Measurements from ENCODE around the gene MUC13. TPM values are rescaled to one million over a fixed set of nuclear protein-coding genes. Genes with fewer than 3 reads are reported as not detected.

Gene MUC13
- total and polyA plus RNA-seq, 9 of the 15 experiments (the other 6 are each of a cell fraction or from before 2014, with no cell fraction given), result 0.09 TPM; not detected in 8

GRCh38 chr3:124859025-124859424 lies 75.5 kb downstream of the MUC13 start:
- TF ChIP-seq RHOXF2B (CRISPR knock-in tag; conservative IDR thresholded peaks at IDR 0.05) (no peak), CHD2 (IDR thresholded peaks at IDR 0.05; ENCODE audit: low read depth, low read length) (no peak), KHSRP (IDR thresholded peaks at IDR 0.05) (no peak), NFIX (CRISPR knock-in tag; IDR thresholded peaks at IDR 0.05; ENCODE audit: low read depth) (no peak), E4F1 (CRISPR knock-in tag; IDR thresholded peaks at IDR 0.05; ENCODE audit: borderline replicate concordance) (no peak), ATF6 (CRISPR knock-in tag; IDR thresholded peaks at IDR 0.05) (no peak), ZNF311 (CRISPR knock-in tag; IDR thresholded peaks at IDR 0.05) (no peak), NR1H2 (CRISPR knock-in tag; IDR thresholded peaks at IDR 0.05) (no peak), C11orf30 (IDR thresholded peaks at IDR 0.05; ENCODE audit: low read depth) (no peak), FOXP1 (CRISPR knock-in tag; IDR thresholded peaks at IDR 0.05) (no peak)
- no peaks in the 10 kb centered on the region for H4K20me1 ChIP-seq (replicated peaks; ENCODE audit: control insufficient read depth, insufficient read depth, low read length)
- no peak overlapping the region for H2AFZ ChIP-seq (ENCODE audit: low read depth, low read length)
- H3K4me3 ChIP-seq, result no peak overlapping the region
- H3K4me1 ChIP-seq (replicated peaks in 1 of 2; ENCODE audit: control insufficient read depth in 2 of 2, insufficient read depth in 2 of 2, low read length in 2 of 2), result peaks cover 0 to 3% of the 10 kb centered on the region in 2 experiments; a peak in 2 of 5 replicates
- intact Hi-C loops (cut with micrococcal nuclease) (no loop called here), in situ Hi-C loops (cut with MboI) (no loop called here)
- no peak overlapping the region for H3K4me2 ChIP-seq (ENCODE audit: insufficient read depth, low read length)
- H3K9ac ChIP-seq (ENCODE audit: insufficient read depth in 1 of 2, low read depth in 2 of 2, low read length in 2 of 2), result no peak overlapping the region
- no peaks in the 10 kb centered on the region for H3K36me3 ChIP-seq (ENCODE audit: control insufficient read depth, insufficient read depth, low read length)
- no peaks in the 10 kb centered on the region for H3K79me2 ChIP-seq (ENCODE audit: control insufficient read depth, insufficient read depth, low read length)
- DNase-seq (ENCODE audit: extremely low read depth in 1 of 4, low spot score in 3 of 4) (no peak), FAIRE-seq (no peak), ATAC-seq (no peak)
- H3K27ac ChIP-seq (ENCODE audit: extremely low read depth, low read depth, low read length), result no peak overlapping the region
- BruUV-seq (replicated peaks), result no TSS peak
- H3K9me3 ChIP-seq (replicated peaks; ENCODE audit: control insufficient read depth, insufficient read depth, low read depth, low read length), result no peaks in the 10 kb centered on the region
- CTCF ChIA-PET (ENCODE audit: low intra/inter-chr PET ratio), result no interaction called here
- POLR2A ChIA-PET, result no interaction called here
- H3K27me3 ChIP-seq (ENCODE audit: control insufficient read depth in 2 of 2, insufficient read depth in 2 of 2, low read length in 2 of 2), result no peaks in the 10 kb centered on the region
- no peaks in the 10 kb centered on the region for H3K9me1 ChIP-seq (ENCODE audit: control insufficient read depth, insufficient read depth, low read length)
- WGBS (ENCODE audit: insufficient coverage, low coverage, missing lambda C conversion rate), result 68% methylated on average over 5 of the region's 7 CpGs

Data from K562 (cell line).